Psoas muscle (tissue), 8 donors: ENCODE measurements around the gene CLDN14. TPM values are rescaled to one million over a fixed set of nuclear protein-coding genes. Genes with fewer than 3 reads are reported as not detected.
A peak's percentile ranks its signal among the peaks of the same experiment; 100 is the strongest.

Experiments
- ATAC-seq, 4 donors: fragments of 200-7000 bp; cut with Tn5 transposase; one replicate each; pipeline ENCODE4 v1.9.1; 2020; ENCODE audit warnings: moderate library complexity in 3 of 4, mild to moderate bottlenecking in 2 of 4
- DNase-seq, 2 donors: peaks; one replicate each; pipeline ENCODE4 v3.0.0-alpha.2; 2020
- H3K27ac ChIP-seq: fragments of 200-600 bp; one replicate; pipeline ENCODE4 v1.8.0; 2022
- H3K27me3 ChIP-seq, 3 donors: fragments of 200-600 bp in 1 of 3; one replicate each; pipeline versions ENCODE4 v1.6.1 to v1.8.0; 2013 to 2022; ENCODE audit warnings: low read length in 2 of 3, mild to moderate bottlenecking in 2 of 3, moderate library complexity in 1 of 3; ENCODE audit not compliant: insufficient read depth in 3 of 3
- H3K36me3 ChIP-seq, 2 donors: fragments of 200-600 bp in 1 of 2; one replicate each; pipeline versions ENCODE4 v1.6.1 to v1.8.0; 2013 to 2022; ENCODE audit warnings: low read depth in 1 of 2, mild to moderate bottlenecking in 1 of 2, moderate library complexity in 1 of 2; ENCODE audit not compliant: insufficient read depth in 1 of 2
- H3K4me1 ChIP-seq: fragments of 200-600 bp; one replicate; pipeline ENCODE4 v1.8.0; 2022
- H3K4me3 ChIP-seq: fragments of 200-600 bp; one replicate; pipeline ENCODE4 v1.8.0; 2022; ENCODE audit warnings: mild to moderate bottlenecking
- H3K9me3 ChIP-seq: fragments of 200-600 bp; one replicate; pipeline ENCODE4 v1.8.0; 2022
- CTCF ChIP-seq: fragments of 200-600 bp; IDR thresholded peaks from one replicate; pipeline ENCODE4 v1.8.0; 2022; ENCODE audit warnings: antibody characterized with exemption
- WGBS, 3 donors: extraction: QIAGEN DNeasy Blood & Tissue Kit; methylation state at CpG; one replicate each; pipeline versions ENCODE4 v1.1.6 to v1.1.7; 2013; 5-methylcytosine and 5-hydroxymethylcytosine counted together
- intact Hi-C, 2 donors: fragments of 100-400 bp; cut with DNase I; formaldehyde crosslinking; loops; one replicate each; pipeline versions ENCODE4 v1.11.0 to v1.14.2; 2022
- polyA plus RNA-seq, 3 donors: library from polyadenylated mRNA; stranded (reverse); fragments of 200-250 nt; gene quantifications; one replicate each; pipeline ENCODE4 v1.2.3, GENCODE V29; 2013
- total RNA-seq, 4 donors: library from RNA; stranded (reverse); fragmentation: NEBNext Ultra II Directional in 2 of 4; extraction: Animal tissue kit (Norgen Biotek cat#: 25700) in 2 of 4; gene quantifications; one replicate each; pipeline versions ENCODE4 v1.2.1 to v1.2.4, GENCODE V29; 2021 to 2023
- donor health status: healthy with polysubstance abuse.
- donor health status: DM: no; HTN: no; CAD: no; lungs with moderate emphysema.
- donor health status: Bipolar disorder and iron deficiency.
- donor health status: healthy.
- donor health status: DM: yes; HTN: yes; CAD: no.
- donor health status: DM: no; HTN: no; CAD: no.
- donor health status: DM: no; HTN: no; CAD: no.
- donor health status: DM: yes; HTN: yes; CAD: no.

Gene CLDN14
- total and polyA plus RNA-seq, 7 donors, result 0.04 to 0.31 (median 0.07) TPM; not detected in 4

GRCh38 chr21:36504067-36505058, 24.4 kb upstream of the CLDN14 start:
- 31 to 40% (median 34%) methylated on average over 5 of the region's 5 CpGs for WGBS, 3 donors
- Histone ChIP-seq H3K27ac (no peak overlapping the region), H3K36me3 (no peaks in the 10 kb centered on the region), H3K27me3 (no peaks in the 10 kb centered on the region), H3K9me3 (no peaks in the 10 kb centered on the region), H3K4me1 (no peaks in the 10 kb centered on the region), H3K4me3 (no peak overlapping the region)
- TF ChIP-seq CTCF, result peak; percentile 92
- peak in 3 of 4 donors; percentile 11 to 57 (median 48) for ATAC-seq
- intact Hi-C loops, result loop anchor here in 1 of 2 donors (5.0 kb wide), 1 partner anchor 423 kb away; no protein-coding TSS in a partner anchor
- DNase-seq, result no peak

- DNase-seq (no peak), ATAC-seq (no peak)
- WGBS, 3 donors, result 46 to 61% (median 55%) methylated on average over 2 of the region's 2 CpGs
- Histone ChIP-seq H3K4me3 (no peak overlapping the region), H3K27me3 (no peaks in the 10 kb centered on the region), H3K27ac (no peak overlapping the region), H3K36me3 (no peaks in the 10 kb centered on the region), H3K9me3 (no peaks in the 10 kb centered on the region), H3K4me1 (no peaks in the 10 kb centered on the region)
- intact Hi-C loops, result loop anchor here in 1 of 2 donors (2.0 kb wide), 1 partner anchor 426 kb away; no protein-coding TSS in a partner anchor
- no peak for TF ChIP-seq CTCF
Observed at GRCh38 chr21:36502365-36502764, 22.4 kb upstream of the CLDN14 start.

GRCh38 chr21:36501589-36501892, 21.6 kb upstream of the CLDN14 start:
- Histone ChIP-seq H3K4me1 (no peaks in the 10 kb centered on the region), H3K36me3 (no peaks in the 10 kb centered on the region), H3K4me3 (no peak overlapping the region), H3K9me3 (no peaks in the 10 kb centered on the region), H3K27me3 (no peaks in the 10 kb centered on the region), H3K27ac (no peak overlapping the region)
- TF ChIP-seq CTCF, result no peak
- no peak for ATAC-seq
- intact Hi-C loops, result no loop called here
- WGBS, 3 donors, result 73 to 87% (median 81%) methylated on average over 4 of the region's 4 CpGs
- no peak for DNase-seq

- TF ChIP-seq CTCF, result no peak
- Histone ChIP-seq H3K27me3 (no peaks in the 10 kb centered on the region), H3K36me3 (no peaks in the 10 kb centered on the region), H3K4me1 (no peaks in the 10 kb centered on the region), H3K4me3 (no peak overlapping the region), H3K9me3 (no peaks in the 10 kb centered on the region), H3K27ac (no peak overlapping the region)
- DNase-seq, result peak; percentile 62 to 77
- intact Hi-C loops, result no loop called here
- WGBS, 3 donors, result 52 to 68% (median 67%) methylated on average over 25 of the region's 25 CpGs
- peak; percentile 59 to 85 (median 78) for ATAC-seq
Observed at GRCh38 chr21:36499578-36500471, 19.9 kb upstream of the CLDN14 start.
